ENCODE data around the gene PSENEN. TPM values are rescaled to one million over a fixed set of nuclear protein-coding genes. Genes with fewer than 3 reads are reported as not detected.

The PSENEN gene
- total and polyA plus RNA-seq, 2 donors from 2014 or later: 84.0 to 185 TPM

DNA sequence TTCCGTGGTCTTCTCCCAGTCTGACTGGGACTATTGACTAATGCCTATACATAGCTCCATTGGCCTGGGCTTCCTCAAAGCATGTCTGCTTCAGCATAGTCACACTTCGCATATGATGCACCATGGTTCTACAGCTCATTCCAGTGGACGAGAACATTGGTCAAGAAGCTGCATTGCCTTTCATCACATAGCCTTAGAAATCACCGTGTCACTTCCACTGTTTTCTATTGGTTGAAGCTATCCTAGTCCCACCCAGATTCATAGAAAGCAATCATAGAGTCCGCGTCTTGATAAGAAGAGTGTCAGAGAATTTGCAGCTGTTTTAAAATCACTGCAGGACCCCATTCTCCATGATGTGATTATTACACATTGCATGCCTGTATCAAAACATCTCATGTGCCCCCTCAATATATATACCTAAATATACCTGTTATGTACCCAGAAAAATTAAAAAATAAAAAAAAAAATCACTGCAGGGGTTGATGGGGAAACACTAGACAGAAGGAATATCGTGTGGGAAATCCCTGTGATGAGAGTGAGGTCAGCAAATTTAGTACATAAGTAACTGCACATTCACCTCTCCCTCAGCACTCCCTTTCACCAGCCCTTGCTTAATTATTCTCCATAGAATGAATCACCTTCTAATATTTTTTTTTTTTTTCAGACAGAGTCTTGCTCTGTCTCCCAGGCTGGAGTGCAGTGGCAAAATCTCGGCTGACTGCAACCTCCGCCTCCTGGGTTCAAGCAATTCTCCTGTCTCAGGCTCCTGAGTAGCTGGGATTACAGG lies 27.8 kb downstream of the PSENEN start:
- no peak for TF ChIP-seq CTCF (IDR thresholded peaks at IDR 0.05; ENCODE audit: borderline replicate concordance, extremely low read depth, insufficient read depth)
- Histone ChIP-seq H3K36me3 (ENCODE audit: control insufficient read depth in 2 of 3, insufficient read depth in 3 of 3, low read length in 3 of 3) (no peaks in the 10 kb centered on the region), H3K4me1 (ENCODE audit: control insufficient read depth in 2 of 3, insufficient read depth in 2 of 3, low read depth in 1 of 3, low read length in 3 of 3) (peaks cover 0 to 4% (median 4%) of the 10 kb centered on the region in 3 donors), H3K4me3 (ENCODE audit: low read length in 3 of 3) (no peak overlapping the region), H3K9ac (ENCODE audit: low read length in 3 of 3) (no peak overlapping the region), H3K27ac (ENCODE audit: low read depth in 2 of 2, low read length in 2 of 2) (no peak overlapping the region), H3K9me3 (ENCODE audit: control insufficient read depth in 2 of 3, insufficient read depth in 1 of 3, low read length in 3 of 3) (no peaks in the 10 kb centered on the region), H3K27me3 (ENCODE audit: control insufficient read depth, insufficient read depth, low read length) (no peaks in the 10 kb centered on the region)
- DNase-seq (no peak), FAIRE-seq (no peak)
- intact Hi-C loops (cut with DNase I): no loop called here

DNA sequence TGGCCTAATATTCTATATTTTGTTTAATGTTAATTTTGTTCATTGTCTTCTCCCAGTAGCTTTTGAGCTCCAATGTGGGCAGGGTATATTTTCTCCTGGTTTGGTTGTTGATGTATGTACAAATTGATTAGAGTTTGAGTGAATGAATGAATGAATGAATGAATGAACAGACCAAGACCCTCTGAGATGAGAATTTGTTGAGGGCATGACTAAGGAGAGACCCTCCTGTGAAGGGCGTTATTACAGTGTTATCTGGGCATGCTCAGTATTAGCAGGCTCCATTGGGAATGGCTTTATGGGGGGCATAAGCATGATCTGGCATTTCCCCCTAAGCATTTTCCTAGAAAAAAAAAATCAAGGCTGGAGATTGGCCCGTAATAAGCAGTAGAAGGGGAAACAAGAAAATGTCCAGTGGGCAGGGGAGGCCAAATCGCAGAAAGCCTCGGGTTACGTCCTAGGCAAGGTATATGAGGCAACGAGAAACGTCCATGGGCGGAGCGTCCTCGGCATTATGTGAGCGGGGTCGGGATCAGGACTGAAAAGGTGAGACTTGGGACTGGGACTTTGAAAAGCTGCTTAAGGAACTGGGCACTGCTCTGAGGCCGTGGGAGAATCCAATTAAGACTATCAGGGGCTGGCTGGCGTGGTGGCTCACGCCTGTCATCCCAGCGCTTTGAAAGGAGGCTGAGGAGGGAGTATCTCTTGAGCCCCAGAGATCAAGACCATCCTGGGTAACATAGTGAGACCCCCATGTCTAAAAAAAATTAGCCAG lies 29.0 kb downstream of the PSENEN start:
- DNase-seq: peak in 1 of 5 donors; percentile 63
- Histone ChIP-seq H3K9ac (ENCODE audit: low read length in 3 of 3) (no peak overlapping the region), H3K36me3 (ENCODE audit: control insufficient read depth in 2 of 3, insufficient read depth in 3 of 3, low read length in 3 of 3) (no peaks in the 10 kb centered on the region), H3K9me3 (ENCODE audit: control insufficient read depth in 2 of 3, insufficient read depth in 1 of 3, low read length in 3 of 3) (no peaks in the 10 kb centered on the region), H3K4me3 (ENCODE audit: low read length in 3 of 3) (peak overlapping the region in 2 of 3 donors; percentile 46 to 56), H3K27ac (ENCODE audit: low read depth in 2 of 2, low read length in 2 of 2) (no peak overlapping the region), H3K27me3 (ENCODE audit: control insufficient read depth, insufficient read depth, low read length) (no peaks in the 10 kb centered on the region), H3K4me1 (ENCODE audit: control insufficient read depth in 2 of 3, insufficient read depth in 2 of 3, low read depth in 1 of 3, low read length in 3 of 3) (peaks cover 0 to 4% (median 3%) of the 10 kb centered on the region in 3 donors)
- TF ChIP-seq CTCF (IDR thresholded peaks at IDR 0.05; ENCODE audit: borderline replicate concordance, extremely low read depth, insufficient read depth): no peak
- intact Hi-C loops (cut with DNase I): no loop called here
- no peak for FAIRE-seq

DNA sequence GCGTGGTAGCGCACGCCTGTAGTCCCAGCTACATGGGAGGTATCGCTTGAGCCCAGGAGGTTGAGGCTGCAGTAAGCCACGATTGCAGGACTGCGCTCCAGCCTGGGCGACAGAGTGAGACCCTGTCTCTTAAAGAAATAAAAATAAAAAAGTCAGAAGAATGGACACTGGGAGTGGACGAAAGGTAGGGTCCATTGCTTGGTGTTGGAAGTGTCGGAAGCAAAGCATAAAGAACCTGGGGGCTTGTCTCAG lies 29.5 kb downstream of the PSENEN start:
- peaks cover 0 to 4% (median 3%) of the 10 kb centered on the region in 3 donors for H3K4me1 ChIP-seq (ENCODE audit: control insufficient read depth in 2 of 3, insufficient read depth in 2 of 3, low read depth in 1 of 3, low read length in 3 of 3)
- peak overlapping the region in 1 of 3 donors; percentile 10 for H3K9ac ChIP-seq (ENCODE audit: low read length in 3 of 3)
- H3K36me3 ChIP-seq (ENCODE audit: control insufficient read depth in 2 of 3, insufficient read depth in 3 of 3, low read length in 3 of 3): no peaks in the 10 kb centered on the region
- H3K27me3 ChIP-seq (ENCODE audit: control insufficient read depth, insufficient read depth, low read length): no peaks in the 10 kb centered on the region
- H3K4me3 ChIP-seq (ENCODE audit: low read length in 3 of 3): peak overlapping the region; percentile 46 to 59 (median 56)
- H3K9me3 ChIP-seq (ENCODE audit: control insufficient read depth in 2 of 3, insufficient read depth in 1 of 3, low read length in 3 of 3): no peaks in the 10 kb centered on the region
- no peak for TF ChIP-seq CTCF (IDR thresholded peaks at IDR 0.05; ENCODE audit: borderline replicate concordance, extremely low read depth, insufficient read depth)
- intact Hi-C loops (cut with DNase I): no loop called here
- no peak for DNase-seq
- FAIRE-seq: no peak
- H3K27ac ChIP-seq (ENCODE audit: low read depth in 2 of 2, low read length in 2 of 2): no peak overlapping the region
